Activated B cell treated with CpG ODN at 0.5 μM for 24 hours (primary cell): ENCODE results near the gene ALK. TPM values are rescaled to one million over a fixed set of nuclear protein-coding genes. Genes with fewer than 3 reads are reported as not detected.

Source experiments
- ATAC-seq: fragments of 200-7000 bp; cut with Tn5 transposase; one replicate; pipeline ENCODE4 v1.10.0; 2021; ENCODE audit warnings: low read depth, mild to moderate bottlenecking, moderate library complexity
- CTCF ChIA-PET: fragments of 350-600 bp; sonication (Branson Sonifier 250); formaldehyde crosslinking; loops from one replicate; lab custom pipeline; 2021; ENCODE audit warnings: antibody characterized with exemption; lab: Charles Lee
- POLR2A ChIA-PET: fragments of 350-600 bp; sonication (Branson Sonifier 250); formaldehyde crosslinking; loops from one replicate; lab custom pipeline; 2021; ENCODE audit warnings: antibody characterized with exemption; lab: Charles Lee
- DNase-seq: peaks from one replicate; pipeline ENCODE4 v3.0.0; 2022
- H3K27ac Mint-ChIP-seq: one replicate; pipeline ENCODE4 v1.8.0; 2020; ENCODE audit warnings: mixed read lengths
- H3K27me3 Mint-ChIP-seq: one replicate; pipeline ENCODE4 v1.8.0; 2021; ENCODE audit warnings: mixed read lengths
- H3K36me3 Mint-ChIP-seq: one replicate; pipeline ENCODE4 v1.8.0; 2021; ENCODE audit warnings: low read depth, mixed read lengths
- H3K4me1 Mint-ChIP-seq: one replicate; pipeline ENCODE4 v1.8.0; 2021; ENCODE audit warnings: mixed read lengths
- H3K4me3 Mint-ChIP-seq: one replicate; pipeline ENCODE4 v1.8.0; 2020; ENCODE audit warnings: mild to moderate bottlenecking, mixed read lengths
- H3K9me3 Mint-ChIP-seq: one replicate; pipeline ENCODE4 v1.8.0; 2020; ENCODE audit warnings: mixed read lengths
- intact Hi-C: fragments of 100-400 bp; cut with micrococcal nuclease; formaldehyde crosslinking; loops from one replicate; pipeline ENCODE4 v1.15.1; 2024
- total RNA-seq: library from RNA; stranded (reverse); gene quantifications from 2 replicates; pipeline ENCODE4 v1.2.3, GENCODE V29; 2022
- TF ChIP-seq, protein P1 (sequence below): fragments of 200-600 bp; IDR thresholded peaks from one replicate; pipeline ENCODE4 v1.8.0; 2022; ENCODE audit warnings: antibody characterized with exemption, mild to moderate bottlenecking

The ALK gene
- total RNA-seq, 1 donor from 2014 or later, result not detected

- ChIA-PET CTCF (no interaction called here), POLR2A (no interaction called here)
- DNase-seq, result no peak
- TF ChIP-seq, protein P1, sequence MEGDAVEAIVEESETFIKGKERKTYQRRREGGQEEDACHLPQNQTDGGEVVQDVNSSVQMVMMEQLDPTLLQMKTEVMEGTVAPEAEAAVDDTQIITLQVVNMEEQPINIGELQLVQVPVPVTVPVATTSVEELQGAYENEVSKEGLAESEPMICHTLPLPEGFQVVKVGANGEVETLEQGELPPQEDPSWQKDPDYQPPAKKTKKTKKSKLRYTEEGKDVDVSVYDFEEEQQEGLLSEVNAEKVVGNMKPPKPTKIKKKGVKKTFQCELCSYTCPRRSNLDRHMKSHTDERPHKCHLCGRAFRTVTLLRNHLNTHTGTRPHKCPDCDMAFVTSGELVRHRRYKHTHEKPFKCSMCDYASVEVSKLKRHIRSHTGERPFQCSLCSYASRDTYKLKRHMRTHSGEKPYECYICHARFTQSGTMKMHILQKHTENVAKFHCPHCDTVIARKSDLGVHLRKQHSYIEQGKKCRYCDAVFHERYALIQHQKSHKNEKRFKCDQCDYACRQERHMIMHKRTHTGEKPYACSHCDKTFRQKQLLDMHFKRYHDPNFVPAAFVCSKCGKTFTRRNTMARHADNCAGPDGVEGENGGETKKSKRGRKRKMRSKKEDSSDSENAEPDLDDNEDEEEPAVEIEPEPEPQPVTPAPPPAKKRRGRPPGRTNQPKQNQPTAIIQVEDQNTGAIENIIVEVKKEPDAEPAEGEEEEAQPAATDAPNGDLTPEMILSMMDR, result no peak
- intact Hi-C loops, result no loop called here
- Mint-ChIP-seq H3K4me3 (no peak overlapping the region), H3K36me3 (no peaks in the 10 kb centered on the region), H3K27ac (no peak overlapping the region), H3K4me1 (no peaks in the 10 kb centered on the region), H3K27me3 (peaks cover 6% of the 10 kb centered on the region), H3K9me3 (no peaks in the 10 kb centered on the region)
- ATAC-seq, result no peak
Measured at GRCh38 chr2:29326926-29327325, 594.5 kb downstream of the ALK start.

- H3K27ac Mint-ChIP-seq, result no peak overlapping the region
- POLR2A ChIA-PET, result no interaction called here
- ATAC-seq (no peak), DNase-seq (no peak)
- no peaks in the 10 kb centered on the region for H3K9me3 Mint-ChIP-seq
- H3K4me3 Mint-ChIP-seq, result no peak overlapping the region
- intact Hi-C loops, result no loop called here
- peaks cover 11% of the 10 kb centered on the region for H3K27me3 Mint-ChIP-seq
- no peaks in the 10 kb centered on the region for H3K4me1 Mint-ChIP-seq
- CTCF ChIA-PET, result no interaction called here
- no peaks in the 10 kb centered on the region for H3K36me3 Mint-ChIP-seq
- TF ChIP-seq, protein P1, result no peak
Measured at GRCh38 chr2:29325544-29325943, 595.8 kb downstream of the ALK start.

- no peak overlapping the region for H3K4me3 Mint-ChIP-seq
- no peaks in the 10 kb centered on the region for H3K4me1 Mint-ChIP-seq
- POLR2A ChIA-PET, result no interaction called here
- DNase-seq (no peak), ATAC-seq (no peak)
- CTCF ChIA-PET, result no interaction called here
- intact Hi-C loops, result no loop called here
- no peak overlapping the region for H3K27ac Mint-ChIP-seq
- H3K36me3 Mint-ChIP-seq, result no peaks in the 10 kb centered on the region
- no peaks in the 10 kb centered on the region for H3K9me3 Mint-ChIP-seq
- peaks cover 16% of the 10 kb centered on the region for H3K27me3 Mint-ChIP-seq
- TF ChIP-seq, protein P1, result no peak
Measured at GRCh38 chr2:29323961-29324360, 597.4 kb downstream of the ALK start.

- H3K27me3 Mint-ChIP-seq, result peaks cover 16% of the 10 kb centered on the region
- H3K36me3 Mint-ChIP-seq, result no peaks in the 10 kb centered on the region
- no peaks in the 10 kb centered on the region for H3K9me3 Mint-ChIP-seq
- H3K27ac Mint-ChIP-seq, result no peak overlapping the region
- POLR2A ChIA-PET, result no interaction called here
- DNase-seq, result no peak
- H3K4me1 Mint-ChIP-seq, result no peaks in the 10 kb centered on the region
- no peak overlapping the region for H3K4me3 Mint-ChIP-seq
- no peak for ATAC-seq
- CTCF ChIA-PET, result interaction anchor here (1.3 kb wide), 1 partner anchor 14 kb away, joined by 3 read pairs; no protein-coding TSS in a partner anchor
- TF ChIP-seq, protein P1, result no peak
- intact Hi-C loops, result no loop called here
Measured at GRCh38 chr2:29323301-29323700, 598.1 kb downstream of the ALK start.

DNA sequence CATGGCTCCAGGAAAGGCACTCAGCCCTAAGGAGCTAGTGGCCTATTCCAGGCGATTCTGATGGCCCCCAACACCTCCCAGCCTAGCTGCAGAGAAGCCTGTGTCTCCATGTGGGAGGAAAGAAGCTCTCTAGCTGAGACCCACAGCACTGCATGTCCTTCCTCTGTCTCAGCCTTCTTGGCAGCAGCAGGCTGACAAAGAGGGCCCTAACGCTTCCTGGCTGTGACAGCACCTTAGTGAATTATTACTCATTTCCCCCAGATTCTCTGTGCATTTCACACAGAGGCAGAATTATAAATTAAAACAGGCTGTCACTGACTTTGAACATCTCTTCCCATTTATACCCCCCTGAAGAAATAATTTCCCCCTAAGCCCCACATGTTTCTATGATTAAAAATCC lies 599.4 kb downstream of the ALK start:
- H3K9me3 Mint-ChIP-seq, result no peaks in the 10 kb centered on the region
- POLR2A ChIA-PET, result no interaction called here
- H3K27ac Mint-ChIP-seq, result no peak overlapping the region
- TF ChIP-seq, protein P1, result no peak
- no peaks in the 10 kb centered on the region for H3K36me3 Mint-ChIP-seq
- intact Hi-C loops, result no loop called here
- peaks cover 9% of the 10 kb centered on the region for H3K4me1 Mint-ChIP-seq
- ATAC-seq (no peak), DNase-seq (no peak)
- CTCF ChIA-PET, result interaction anchor here (1.3 kb wide), 1 partner anchor 13 kb away, joined by 3 read pairs; no protein-coding TSS in a partner anchor
- H3K27me3 Mint-ChIP-seq, result peaks cover 19% of the 10 kb centered on the region
- no peak overlapping the region for H3K4me3 Mint-ChIP-seq
